Bronchial epithelial cell (primary cell): ENCODE measurements around the gene RRP36. TPM values are rescaled to one million over a fixed set of nuclear protein-coding genes. Genes with fewer than 3 reads are reported as not detected.

Source experiments
- DNase-seq: peaks from one replicate; pipeline ENCODE4 v3.0.0-alpha.2; 2010; ENCODE audit warnings: low read depth
- FAIRE-seq: peaks from 2 replicates; lab custom pipeline; 2011; peaks lifted over from hg19 to GRCh38; lab: Jason Lieb, UNC
- H3K27me3 ChIP-seq: 2 replicates; pipeline ENCODE4 v1.5.1; 2011; ENCODE audit warnings: low read length; ENCODE audit not compliant: control insufficient read depth, insufficient read depth
- H3K36me3 ChIP-seq: 2 replicates; pipeline ENCODE4 v1.5.1; 2011; ENCODE audit warnings: low read length; ENCODE audit not compliant: control insufficient read depth, insufficient read depth
- H3K4me3 ChIP-seq: 2 replicates; pipeline ENCODE4 v1.5.1; 2011; ENCODE audit warnings: mild to moderate bottlenecking, low read depth, low read length, control low read depth
- CTCF ChIP-seq: IDR thresholded peaks from 2 replicates; pipeline ENCODE4 v1.5.1; 2011; ENCODE audit warnings: mild to moderate bottlenecking, moderate library complexity, low read length, control low read depth, inconsistent platforms; ENCODE audit not compliant: insufficient read depth, severe bottlenecking
- total RNA-seq: library from RNA; depleted of rRNA; stranded (reverse); fragments of >200 nt; gene quantifications from 2 replicates; pipeline ENCODE4 v1.2.1, GENCODE V29; 2014

RRP36 gene
- total RNA-seq, 1 donor from 2014 or later = 97.1 TPM

DNA sequence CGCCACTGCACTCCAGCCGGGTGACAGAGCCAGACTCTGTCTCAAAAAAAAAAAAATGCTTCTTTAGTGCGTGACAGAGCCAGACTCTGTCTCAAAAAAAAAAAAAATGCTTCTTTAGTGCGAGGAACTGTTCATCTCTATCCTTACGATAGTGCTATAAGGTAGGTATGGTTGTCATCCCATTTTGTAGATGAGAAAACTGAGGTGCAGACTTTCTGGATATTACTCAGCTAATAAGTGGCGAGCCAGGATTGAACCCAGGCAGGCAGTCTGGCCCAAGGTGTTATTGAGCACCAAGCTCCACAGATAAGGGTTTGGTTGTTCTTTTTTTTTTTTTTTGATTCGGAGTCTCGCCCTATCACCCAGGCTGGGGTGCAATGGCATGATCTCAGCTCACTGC is 19.6 kb upstream of the RRP36 start:
- H3K4me3 ChIP-seq = no peak overlapping the region
- H3K27me3 ChIP-seq = no peaks in the 10 kb centered on the region
- FAIRE-seq (no peak), DNase-seq (no peak)
- H3K36me3 ChIP-seq = peaks cover 6% of the 10 kb centered on the region
- no peak for TF ChIP-seq CTCF

DNA sequence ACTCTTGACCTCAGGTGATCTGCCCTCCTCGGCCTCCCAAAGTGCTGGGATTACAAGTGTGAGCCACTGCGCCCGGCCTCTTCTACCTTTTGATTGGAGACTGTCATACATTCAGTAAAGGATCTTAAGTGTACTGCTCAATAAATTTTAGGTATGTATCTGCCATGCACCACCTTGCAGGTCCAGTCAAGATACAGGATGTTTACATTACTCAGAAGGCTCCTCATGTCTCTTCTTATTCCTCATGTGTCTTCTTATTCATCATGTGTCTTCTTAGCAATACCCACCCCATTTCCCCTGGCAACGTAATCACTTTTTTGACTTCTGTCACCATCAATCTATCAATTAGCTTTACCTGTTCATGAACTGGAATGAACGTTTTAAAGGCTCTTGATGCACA is 15.6 kb upstream of the RRP36 start:
- no peak for TF ChIP-seq CTCF
- Histone ChIP-seq H3K4me3 (no peak overlapping the region), H3K36me3 (peaks cover 20% of the 10 kb centered on the region), H3K27me3 (no peaks in the 10 kb centered on the region)
- peak; percentile 74 for DNase-seq
- no peak for FAIRE-seq

DNA sequence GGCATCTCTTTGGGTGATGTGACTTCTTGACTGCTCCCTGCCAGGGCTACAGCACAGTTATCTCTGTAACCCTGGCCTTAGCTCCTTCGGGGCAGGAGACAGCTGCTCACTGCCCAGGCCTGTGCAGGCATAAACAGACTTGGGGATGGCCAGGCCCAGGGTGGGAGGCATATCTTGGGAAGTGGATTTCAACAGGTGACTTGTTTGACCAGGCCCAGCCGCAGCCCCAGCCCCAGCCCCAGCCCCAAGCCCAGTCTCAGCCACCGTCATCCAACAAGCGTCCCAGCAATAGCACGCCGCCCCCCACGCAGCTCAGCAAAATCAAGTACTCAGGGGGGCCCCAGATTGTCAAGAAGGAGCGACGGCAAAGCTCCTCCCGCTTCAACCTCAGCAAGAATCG is 15.2 kb upstream of the RRP36 start:
- DNase-seq (no peak), FAIRE-seq (no peak)
- TF ChIP-seq CTCF = no peak
- H3K4me3 ChIP-seq = no peak overlapping the region
- peaks cover 24% of the 10 kb centered on the region for H3K36me3 ChIP-seq
- H3K27me3 ChIP-seq = no peaks in the 10 kb centered on the region

- FAIRE-seq (no peak), DNase-seq (no peak)
- Histone ChIP-seq H3K27me3 (no peaks in the 10 kb centered on the region), H3K36me3 (peaks cover 31% of the 10 kb centered on the region), H3K4me3 (no peak overlapping the region)
- TF ChIP-seq CTCF = no peak
Measured at GRCh38 chr6:43007126-43007525, 14.3 kb upstream of the RRP36 start.

- Histone ChIP-seq H3K27me3 (no peaks in the 10 kb centered on the region), H3K36me3 (peaks cover 35% of the 10 kb centered on the region), H3K4me3 (no peak overlapping the region)
- FAIRE-seq (no peak), DNase-seq (peak; percentile 24)
- peak; percentile 59 for TF ChIP-seq CTCF
Measured at GRCh38 chr6:43009124-43009523, 12.3 kb upstream of the RRP36 start.

- DNase-seq = no peak
- peaks cover 35% of the 10 kb centered on the region for H3K36me3 ChIP-seq
Measured at GRCh38 chr6:43011207-43011606, 10.2 kb upstream of the RRP36 start.

More at GRCh38 chr6:43011207-43011606, 10.2 kb upstream of the RRP36 start:
- FAIRE-seq = no peak
- Histone ChIP-seq H3K4me3 (no peak overlapping the region), H3K27me3 (no peaks in the 10 kb centered on the region)
- TF ChIP-seq CTCF = no peak
